ENCODE data around the gene DBX1. TPM values are rescaled to one million over a fixed set of nuclear protein-coding genes. Genes with fewer than 3 reads are reported as not detected.

Gene DBX1
- total RNA-seq, 4 donors from 2014 or later: not detected

- peaks cover 25 to 63% (median 61%) of the 10 kb centered on the region in 4 donors for H3K4me1 ChIP-seq
Measured at GRCh38 chr11:20114588-20114987, 45.7 kb downstream of the DBX1 start.

GRCh38 chr11:20113149-20113438, 47.2 kb downstream of the DBX1 start:
- H3K27ac ChIP-seq (replicated peaks in 1 of 4): peak overlapping the region; percentile 83 to 88 (median 86)
- no peaks in the 10 kb centered on the region for H3K9me3 ChIP-seq
- WGBS: 49% methylated on average over 5 of the region's 5 CpGs
- no peak overlapping the region for H3K4me3 ChIP-seq
- intact Hi-C loops (cut with DNase I): loop anchor here (5.0 kb wide), 1 partner anchor 161 kb away; no protein-coding TSS in a partner anchor
- peaks cover 18 to 58% (median 48%) of the 10 kb centered on the region in 4 donors for H3K36me3 ChIP-seq
- DNase-seq (ENCODE audit: extremely low spot score): no peak
- no peaks in the 10 kb centered on the region for H3K27me3 ChIP-seq
- H3K4me1 ChIP-seq: peaks cover 25 to 63% (median 61%) of the 10 kb centered on the region in 4 donors
- TF ChIP-seq POLR2A (IDR thresholded peaks at IDR 0.05; ENCODE audit: low read depth) (no peak), EP300 (IDR thresholded peaks at IDR 0.05) (no peak), CTCF (IDR thresholded peaks at IDR 0.05) (no peak), POLR2AphosphoS5 (IDR thresholded peaks at IDR 0.05) (no peak)

More at GRCh38 chr11:20114588-20114987, 45.7 kb downstream of the DBX1 start:
- DNase-seq (ENCODE audit: extremely low spot score): no peak
- H3K27me3 ChIP-seq: no peaks in the 10 kb centered on the region
- TF ChIP-seq POLR2AphosphoS5 (IDR thresholded peaks at IDR 0.05): no peak
- TF ChIP-seq POLR2A (IDR thresholded peaks at IDR 0.05; ENCODE audit: low read depth): no peak
- no peak for TF ChIP-seq EP300 (IDR thresholded peaks at IDR 0.05)
- TF ChIP-seq CTCF (IDR thresholded peaks at IDR 0.05): no peak
- H3K36me3 ChIP-seq: peaks cover 22 to 58% (median 50%) of the 10 kb centered on the region in 4 donors
- intact Hi-C loops (cut with DNase I): loop anchor here (5.0 kb wide), 1 partner anchor 162 kb away; no protein-coding TSS in a partner anchor
- no peaks in the 10 kb centered on the region for H3K9me3 ChIP-seq
- no peak overlapping the region for H3K27ac ChIP-seq (replicated peaks in 1 of 4)
- no peak overlapping the region for H3K4me3 ChIP-seq
- 100% methylated on average over 3 of the region's 10 CpGs for WGBS

GRCh38 chr11:20112291-20113148, 47.8 kb downstream of the DBX1 start:
- peaks cover 25 to 60% (median 60%) of the 10 kb centered on the region in 4 donors for H3K4me1 ChIP-seq
- WGBS: 15% methylated on average over 10 of the region's 15 CpGs
- DNase-seq (ENCODE audit: extremely low spot score): no peak
- no peaks in the 10 kb centered on the region for H3K9me3 ChIP-seq
- no peaks in the 10 kb centered on the region for H3K27me3 ChIP-seq
- peak overlapping the region in 3 of 4 donors; percentile 16 to 39 (median 29) for H3K4me3 ChIP-seq
- no peak for TF ChIP-seq EP300 (IDR thresholded peaks at IDR 0.05)
- peak; percentile 69 to 89 for TF ChIP-seq POLR2AphosphoS5 (IDR thresholded peaks at IDR 0.05)
- intact Hi-C loops (cut with DNase I): loop anchor here (5.0 kb wide), 1 partner anchor 160 kb away; no protein-coding TSS in a partner anchor
- peaks cover 18 to 58% (median 51%) of the 10 kb centered on the region in 4 donors for H3K36me3 ChIP-seq
- H3K27ac ChIP-seq (replicated peaks in 1 of 4): peak overlapping the region; percentile 83 to 88 (median 86)

GRCh38 chr11:20111871-20112270, 48.4 kb downstream of the DBX1 start:
- no peak overlapping the region for H3K4me3 ChIP-seq
- DNase-seq (ENCODE audit: extremely low spot score): no peak
- no peak for TF ChIP-seq EP300 (IDR thresholded peaks at IDR 0.05)
- no peak for TF ChIP-seq POLR2A (IDR thresholded peaks at IDR 0.05; ENCODE audit: low read depth)
- no peak for TF ChIP-seq CTCF (IDR thresholded peaks at IDR 0.05)
- TF ChIP-seq POLR2AphosphoS5 (IDR thresholded peaks at IDR 0.05): no peak
- H3K36me3 ChIP-seq: peaks cover 22 to 55% (median 52%) of the 10 kb centered on the region in 4 donors
- no peaks in the 10 kb centered on the region for H3K27me3 ChIP-seq
- WGBS: 27% methylated on average over 1 of the region's 1 CpG
- H3K4me1 ChIP-seq: peaks cover 25 to 54% (median 53%) of the 10 kb centered on the region in 4 donors
- intact Hi-C loops (cut with DNase I): loop anchor here (5.0 kb wide), 1 partner anchor 160 kb away; no protein-coding TSS in a partner anchor
- no peaks in the 10 kb centered on the region for H3K9me3 ChIP-seq
- peak overlapping the region; percentile 83 to 88 (median 86) for H3K27ac ChIP-seq (replicated peaks in 1 of 4)

Measured in esophagus muscularis mucosa (tissue), 4 donors.